ENCODE measurements around the gene RNF220. TPM values are rescaled to one million over a fixed set of nuclear protein-coding genes. Genes with fewer than 3 reads are reported as not detected.

Gene RNF220
- total and polyA plus RNA-seq, 2 of the 13 experiments (the other 11 are each of a cell fraction or from before 2014, with no cell fraction given) = 48.2 to 72.1 TPM

- TF ChIP-seq ZNF790 (CRISPR knock-in tag; IDR thresholded peaks at IDR 0.05; ENCODE audit: borderline replicate concordance) (0 out of 2 replicates have a peak, but pooled peaks have one; percentile 50), ZNF276 (CRISPR knock-in tag; IDR thresholded peaks at IDR 0.05; ENCODE audit: low read depth) (no peak), STAT5B (CRISPR knock-in tag; IDR thresholded peaks at IDR 0.05) (no peak), ZNF18 (CRISPR knock-in tag; IDR thresholded peaks at IDR 0.05; ENCODE audit: insufficient replicate concordance) (no peak), NFYB (CRISPR knock-in tag; IDR thresholded peaks at IDR 0.05) (peak; percentile 95), XBP1 (CRISPR knock-in tag; IDR thresholded peaks at IDR 0.05) (no peak), ZNF224 (CRISPR knock-in tag; IDR thresholded peaks at IDR 0.05) (peak; percentile 52; the same call in 1 of the 2 replicates), MXD1 (CRISPR knock-in tag; IDR thresholded peaks at IDR 0.05) (peak; percentile 66; the same call in 1 of the 2 replicates), SIN3A (IDR thresholded peaks at IDR 0.05; ENCODE audit: borderline replicate concordance, low read depth, low read length) (0 out of 2 replicates have a peak, but pooled peaks have one; percentile 14), TEAD3 (CRISPR knock-in tag; optimal IDR thresholded peaks at IDR 0.05; ENCODE audit: borderline replicate concordance) (peak; percentile 7), SMYD3 (CRISPR knock-in tag; IDR thresholded peaks at IDR 0.05) (no peak), CSRNP1 (CRISPR knock-in tag; IDR thresholded peaks at IDR 0.05) (no peak; the same call in 1 of the 2 replicates), ZBTB8A (CRISPR knock-in tag; IDR thresholded peaks at IDR 0.05; ENCODE audit: borderline replicate concordance, low read depth) (no peak), ZNF605 (CRISPR knock-in tag; IDR thresholded peaks at IDR 0.05) (no peak), ZNF616 (CRISPR knock-in tag; IDR thresholded peaks at IDR 0.05; ENCODE audit: low read depth) (peak; percentile 47; the same call in 1 of the 2 replicates), CHD2 (IDR thresholded peaks at IDR 0.05; ENCODE audit: low read depth, low read length) (peak; percentile 65; the same call in 1 of the 2 replicates), GATA4 (IDR thresholded peaks at IDR 0.05; ENCODE audit: borderline replicate concordance, low read depth) (no peak), ZNF225 (CRISPR knock-in tag; IDR thresholded peaks at IDR 0.05) (no peak; the same call in 1 of the 2 replicates), ZNF263 (CRISPR knock-in tag; IDR thresholded peaks at IDR 0.05) (no peak), HOXA3 (CRISPR knock-in tag; IDR thresholded peaks at IDR 0.05) (peak; percentile 49; the same call in 1 of the 2 replicates), ZBTB44 (CRISPR knock-in tag; IDR thresholded peaks at IDR 0.05) (no peak)
Measured at GRCh38 chr1:44674113-44675000, 269.3 kb downstream of the RNF220 start, which contains the start of the genes ARMH1 and TMEM53 (continued).
